Measurements from ENCODE around the gene DUSP15.
A peak's percentile ranks its signal among the peaks of the same experiment; 100 is the strongest.
"Not testable (repeated sequence)": the region's sequence is repeated elsewhere in the genome, so short reads cannot be mapped to it uniquely, and the experiment has no call there.

DUSP15 gene

GRCh38 chr20:31830406-31830981 lies 39.8 kb downstream of the DUSP15 start:
- no peak for DNase-seq (ENCODE audit: low read depth)
- no peak for TF ChIP-seq CTCF (IDR thresholded peaks at IDR 0.05; ENCODE audit: insufficient read depth, low read depth, low read length, missing control alignments)
- H3K4me3 ChIP-seq (ENCODE audit: low read depth, low read length) = no peak overlapping the region

GRCh38 chr20:31829731-31830130 lies 40.6 kb downstream of the DUSP15 start:
- no peak for TF ChIP-seq CTCF (IDR thresholded peaks at IDR 0.05; ENCODE audit: insufficient read depth, low read depth, low read length, missing control alignments)
- DNase-seq (ENCODE audit: low read depth) = peak; percentile 25
- H3K4me3 ChIP-seq (ENCODE audit: low read depth, low read length) = no peak overlapping the region

DNA sequence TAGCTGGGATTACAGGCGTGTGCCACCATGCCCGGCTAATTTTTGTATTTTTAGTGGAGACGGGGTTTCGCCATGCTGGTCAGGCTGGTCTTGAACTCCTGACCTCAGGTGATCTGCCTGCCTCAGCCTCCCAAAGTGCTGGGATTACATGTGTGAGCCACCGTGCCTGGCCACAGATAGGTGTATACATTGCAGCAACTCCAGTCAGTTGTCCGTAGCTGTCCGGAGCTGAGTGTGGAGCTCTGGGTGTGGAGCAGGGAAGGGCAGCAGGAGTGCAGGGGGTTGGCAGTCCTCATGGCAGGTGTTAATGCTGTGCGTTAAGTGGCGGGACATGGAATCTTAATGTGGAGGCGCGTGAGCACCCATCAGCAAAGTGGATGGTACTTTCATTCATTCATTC lies 42.3 kb downstream of the DUSP15 start:
- H3K4me3 ChIP-seq (ENCODE audit: low read depth, low read length); DNase-seq (ENCODE audit: low read depth): not testable (repeated sequence)

DNA sequence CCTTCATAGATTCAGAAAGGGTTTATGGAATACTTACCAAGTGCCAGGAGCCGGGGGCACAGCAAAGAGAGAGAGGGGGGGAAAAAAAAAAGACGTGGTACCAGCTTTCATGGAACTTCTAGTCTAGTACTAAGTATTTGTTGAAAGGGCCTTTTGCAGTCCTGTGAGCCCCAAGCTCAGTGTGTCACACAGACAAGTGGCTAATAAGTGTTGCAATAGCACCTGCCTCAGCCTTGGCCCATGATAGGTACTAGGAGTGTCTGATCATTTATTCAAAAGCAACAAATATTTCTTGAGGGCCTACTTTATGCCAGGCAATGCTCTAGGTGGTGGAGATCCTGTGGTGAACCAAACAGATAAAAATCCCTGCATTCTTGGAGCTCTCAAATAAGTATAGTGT lies 43.3 kb downstream of the DUSP15 start:
- no peak for TF ChIP-seq CTCF (IDR thresholded peaks at IDR 0.05; ENCODE audit: insufficient read depth, low read depth, low read length, missing control alignments)
- H3K4me3 ChIP-seq (ENCODE audit: low read depth, low read length) = no peak overlapping the region
- DNase-seq (ENCODE audit: low read depth) = no peak

DNA sequence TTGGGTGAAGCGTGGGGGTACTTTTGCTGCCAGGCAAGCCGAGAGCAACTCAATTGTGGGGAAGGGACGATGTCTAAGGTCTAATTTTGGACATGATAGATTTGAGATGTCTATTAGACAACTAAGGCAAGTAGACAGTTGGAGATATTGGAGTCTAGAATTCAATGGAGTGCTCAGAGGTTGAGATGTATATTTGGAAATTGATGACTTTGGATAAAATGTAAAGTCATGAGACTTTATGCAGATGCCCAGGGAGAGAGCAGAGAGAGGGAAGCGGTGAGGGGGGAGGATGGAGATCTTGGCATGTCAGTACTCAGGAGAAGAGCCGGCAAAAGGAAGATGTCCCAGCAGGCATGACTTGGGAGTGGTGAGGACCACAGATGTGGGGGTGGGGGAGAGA lies 44.3 kb downstream of the DUSP15 start:
- DNase-seq (ENCODE audit: low read depth) = no peak
- TF ChIP-seq CTCF (IDR thresholded peaks at IDR 0.05; ENCODE audit: insufficient read depth, low read depth, low read length, missing control alignments) = no peak
- no peak overlapping the region for H3K4me3 ChIP-seq (ENCODE audit: low read depth, low read length)

GRCh38 chr20:31824554-31825313 lies 45.6 kb downstream of the DUSP15 start:
- TF ChIP-seq CTCF (IDR thresholded peaks at IDR 0.05; ENCODE audit: insufficient read depth, low read depth, low read length, missing control alignments) = no peak
- H3K4me3 ChIP-seq (ENCODE audit: low read depth, low read length) = no peak overlapping the region
- no peak for DNase-seq (ENCODE audit: low read depth)

- H3K4me3 ChIP-seq (ENCODE audit: low read depth, low read length) = no peak overlapping the region
- no peak for DNase-seq (ENCODE audit: low read depth)
- TF ChIP-seq CTCF (IDR thresholded peaks at IDR 0.05; ENCODE audit: insufficient read depth, low read depth, low read length, missing control alignments) = no peak
Observed at GRCh38 chr20:31824125-31824485, 46.2 kb downstream of the DUSP15 start.

Measured in GM12865 (cell line).